Fibroblast of peridontal ligament (primary cell): ENCODE measurements around the gene PLD5.
"Not testable (repeated sequence)": the region's sequence is repeated elsewhere in the genome, so short reads cannot be mapped to it uniquely, and the experiment has no call there.

Experiments used
- DNase-seq: peaks from one replicate; pipeline ENCODE4 v3.0.0-alpha.2; 2010; ENCODE audit errors: extremely low read depth

Gene PLD5

DNA sequence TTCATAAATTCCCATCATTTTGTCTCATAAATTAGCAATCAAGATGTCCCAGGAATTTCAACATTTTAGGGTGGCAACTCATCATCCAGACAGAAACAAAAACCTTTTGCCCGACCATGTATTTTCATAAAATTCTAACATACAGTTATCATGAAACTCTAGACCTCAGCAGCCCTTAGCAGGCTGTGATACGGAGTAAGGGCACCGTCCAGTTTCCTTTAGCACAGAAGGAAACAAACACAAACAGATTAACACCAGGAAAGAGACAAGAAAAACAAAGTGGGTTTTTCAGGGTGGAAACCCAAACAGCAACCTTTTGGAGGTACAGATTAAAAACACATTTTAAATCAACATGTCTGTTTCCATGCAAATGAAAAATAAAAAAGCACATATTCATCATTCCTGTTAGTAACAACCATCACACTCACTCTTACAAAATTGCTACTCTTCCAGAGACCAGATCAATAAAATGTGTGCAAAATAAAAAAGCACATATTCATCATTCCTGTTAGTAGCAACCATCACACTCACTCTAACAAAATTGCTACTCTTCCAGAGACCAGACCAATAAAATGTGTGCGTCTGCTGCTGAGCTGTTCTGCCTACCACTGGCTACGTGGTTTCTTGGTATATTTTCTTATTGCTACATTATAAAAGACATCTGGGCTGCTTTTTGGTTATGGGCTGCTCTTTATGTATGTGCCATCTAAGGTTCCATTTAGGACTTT lies 241.6 kb downstream of the PLD5 start:
- DNase-seq, result not testable (repeated sequence)

DNA sequence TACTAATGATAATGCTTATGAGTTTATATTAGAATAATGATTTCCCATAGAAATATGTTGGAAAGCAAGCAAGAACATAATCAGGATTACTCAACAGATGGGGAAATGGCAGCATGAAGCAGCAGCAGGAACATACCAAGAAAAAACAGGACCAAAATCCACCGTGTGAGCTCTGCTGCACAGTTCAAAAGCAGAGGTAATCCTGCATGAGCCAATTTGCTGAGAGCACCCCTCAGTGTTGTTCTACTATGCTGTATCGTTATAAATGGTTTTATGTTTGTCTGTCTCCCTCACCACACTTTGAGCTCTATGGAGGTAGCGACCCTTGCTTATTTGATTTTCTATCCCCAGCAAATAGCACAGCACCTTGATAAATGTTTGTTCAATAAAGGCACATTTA lies 246.1 kb downstream of the PLD5 start:
- DNase-seq, result not testable (repeated sequence)

- not testable (repeated sequence) for DNase-seq
These were observed 247.7 kb downstream of the PLD5 start for GRCh38 chr1:242276769-242277168.

- DNase-seq, result not testable (repeated sequence)
These were observed 257.5 kb downstream of the PLD5 start for GRCh38 chr1:242267004-242267403.

DNA sequence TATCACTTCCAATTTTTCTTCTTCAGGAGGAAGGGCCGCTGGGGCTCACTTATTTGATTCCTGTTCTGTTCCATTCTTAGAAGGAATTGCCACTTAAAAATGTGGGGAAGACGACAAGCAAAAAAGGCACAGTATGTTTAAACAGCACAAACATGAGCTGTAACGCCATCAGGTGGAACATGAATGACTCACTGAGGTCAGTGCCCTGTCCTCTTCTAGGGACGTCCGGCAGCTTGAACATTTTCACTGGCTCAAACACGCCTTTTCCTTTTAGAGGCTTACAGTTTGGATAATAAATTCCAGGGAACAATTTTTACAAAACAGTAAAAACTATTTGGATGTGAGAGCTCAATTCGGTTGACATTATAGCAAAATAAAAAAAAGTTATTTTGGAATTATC lies 260.1 kb downstream of the PLD5 start:
- not testable (repeated sequence) for DNase-seq

DNA sequence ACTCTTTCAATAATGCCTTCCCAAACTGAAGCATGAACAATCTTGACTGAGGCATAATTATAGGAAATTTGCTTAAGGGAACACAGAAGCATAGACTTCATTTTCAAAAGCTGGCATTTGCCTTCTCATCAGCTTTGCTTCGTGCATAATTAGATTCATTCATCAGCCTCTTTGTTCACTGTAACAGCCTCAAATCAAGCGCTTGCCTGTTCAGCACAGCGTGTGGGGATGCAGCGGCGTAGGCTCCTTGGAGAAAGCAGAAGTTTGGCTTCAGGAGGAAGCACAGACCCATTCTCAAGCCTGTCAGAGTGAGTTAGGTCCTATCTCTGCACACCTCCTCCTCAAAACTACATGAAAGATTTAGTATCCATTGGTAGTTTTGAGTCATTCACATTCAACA lies 279.2 kb downstream of the PLD5 start:
- no peak for DNase-seq

GRCh38 chr1:242243472-242243871 lies 281.0 kb downstream of the PLD5 start:
- DNase-seq, result no peak

- no peak for DNase-seq
These were observed 281.5 kb downstream of the PLD5 start for GRCh38 chr1:242242983-242243382.

DNA sequence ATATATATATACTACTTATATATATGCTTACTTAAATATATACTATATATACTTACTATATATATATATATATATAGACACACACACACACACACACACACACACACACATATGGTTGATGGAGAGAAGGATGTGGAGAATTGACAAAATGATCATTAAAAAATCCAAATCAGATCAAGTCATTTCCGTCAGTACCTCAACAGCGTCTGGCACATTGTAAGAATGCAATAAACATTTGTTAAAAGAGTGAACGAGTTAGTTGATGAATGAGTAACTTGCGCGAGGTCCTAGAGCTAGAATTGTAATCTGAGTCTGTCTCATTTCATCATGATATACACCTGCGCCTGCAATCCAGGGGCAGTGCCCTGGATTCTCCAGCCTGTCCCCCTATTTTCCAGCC lies 282.6 kb downstream of the PLD5 start:
- no peak for DNase-seq

DNA sequence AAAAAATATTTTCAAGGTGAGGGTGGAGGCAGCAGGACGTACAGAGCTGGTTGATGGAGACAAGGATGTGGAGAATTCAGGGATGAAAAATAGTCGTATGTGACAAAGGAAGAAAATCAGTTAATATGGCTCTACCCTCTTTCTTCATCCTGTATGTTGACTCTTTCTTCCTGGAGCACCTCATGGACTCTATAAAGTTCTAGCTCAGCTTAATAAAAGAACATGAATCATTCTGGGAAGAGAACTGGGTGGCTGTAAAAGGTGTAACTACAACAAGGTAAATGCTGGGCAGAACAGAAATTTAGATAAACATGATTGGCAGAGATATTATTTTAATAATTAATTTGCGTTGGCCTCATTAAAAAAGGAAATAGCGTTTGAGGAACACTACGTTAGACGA lies 283.8 kb downstream of the PLD5 start:
- DNase-seq, result no peak

GRCh38 chr1:242240077-242240476 lies 284.4 kb downstream of the PLD5 start:
- DNase-seq, result no peak

DNA sequence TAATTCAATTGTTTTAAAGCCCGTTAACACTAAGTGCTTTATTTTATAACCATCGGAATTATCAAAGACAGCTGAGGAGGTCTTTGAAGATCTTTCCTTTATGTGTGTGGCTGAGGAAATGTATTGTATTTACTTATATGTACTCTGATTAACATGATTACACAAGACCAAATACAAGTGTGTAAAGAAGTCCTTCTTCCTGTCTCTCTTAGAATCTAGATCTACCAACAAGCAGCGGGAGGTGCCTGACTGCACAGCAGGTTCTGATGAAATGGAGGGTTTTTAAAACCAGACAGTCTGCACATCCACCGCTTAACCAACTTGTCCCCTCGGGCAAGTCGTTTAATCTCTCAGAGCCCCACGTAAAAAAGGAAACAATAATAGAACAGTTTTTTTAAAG lies 285.1 kb downstream of the PLD5 start:
- no peak for DNase-seq

GRCh38 chr1:242237051-242237450 lies 287.4 kb downstream of the PLD5 start:
- DNase-seq, result no peak

DNA sequence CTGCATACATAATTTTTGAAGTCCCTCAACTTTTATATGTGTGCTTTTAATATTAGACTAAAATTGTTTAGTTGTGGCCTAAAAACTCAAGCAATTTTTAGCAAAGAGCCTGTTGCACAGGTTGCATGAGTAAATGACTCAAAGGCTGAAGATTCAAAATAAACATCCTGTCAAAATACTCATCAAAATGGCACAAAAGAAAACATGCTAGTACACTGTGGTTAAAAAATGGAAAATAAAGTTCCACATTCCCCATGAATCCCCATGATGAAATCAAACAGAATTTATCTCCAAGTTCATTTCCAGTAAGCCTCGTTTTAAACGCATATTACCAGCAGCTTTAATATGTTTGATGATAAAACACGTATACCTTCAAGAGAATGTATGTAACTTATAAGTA lies 295.5 kb downstream of the PLD5 start:
- no peak for DNase-seq

- DNase-seq, result no peak
These were observed 298.5 kb downstream of the PLD5 start for GRCh38 chr1:242225767-242226573.

DNA sequence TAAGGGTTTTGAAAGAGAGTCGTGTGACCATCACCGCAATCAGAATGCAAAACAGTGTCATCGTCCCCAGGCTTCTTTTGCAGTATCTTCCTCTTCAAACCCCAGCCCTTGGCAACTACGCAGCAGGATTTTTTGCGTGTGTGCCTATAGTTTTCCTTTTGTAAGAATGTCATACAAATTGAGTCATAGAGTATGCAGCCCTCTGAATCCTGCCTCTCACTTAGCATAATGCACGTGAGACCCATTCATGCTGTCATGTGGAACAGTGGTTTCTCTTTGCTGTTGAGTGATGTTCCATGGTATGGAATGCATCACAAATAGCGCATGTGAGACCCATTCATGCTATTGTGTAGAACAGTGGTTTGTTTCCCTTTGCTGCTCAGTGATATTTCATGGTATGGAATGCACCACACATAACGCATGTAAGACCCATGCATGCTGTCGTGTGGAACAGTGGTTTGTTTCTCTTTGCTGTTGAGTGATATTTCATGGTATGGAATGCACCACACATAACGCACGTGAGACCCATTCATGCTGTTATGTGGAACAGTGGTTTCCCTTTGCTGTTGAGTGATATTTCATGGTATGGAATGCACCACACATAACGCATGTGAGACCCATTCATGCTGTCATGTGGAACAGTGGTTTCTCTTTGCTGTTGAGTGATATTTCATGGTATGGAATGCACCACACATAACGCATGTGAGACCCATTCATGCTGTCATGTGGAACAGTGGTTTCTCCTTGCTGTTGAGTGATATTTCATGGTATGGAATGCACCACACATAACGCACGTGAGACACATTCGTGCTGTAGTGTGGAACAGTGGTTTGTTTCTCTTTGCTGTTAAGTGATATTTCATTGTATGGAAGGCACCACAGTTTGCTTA lies 299.4 kb downstream of the PLD5 start:
- DNase-seq, result not testable (repeated sequence)

DNA sequence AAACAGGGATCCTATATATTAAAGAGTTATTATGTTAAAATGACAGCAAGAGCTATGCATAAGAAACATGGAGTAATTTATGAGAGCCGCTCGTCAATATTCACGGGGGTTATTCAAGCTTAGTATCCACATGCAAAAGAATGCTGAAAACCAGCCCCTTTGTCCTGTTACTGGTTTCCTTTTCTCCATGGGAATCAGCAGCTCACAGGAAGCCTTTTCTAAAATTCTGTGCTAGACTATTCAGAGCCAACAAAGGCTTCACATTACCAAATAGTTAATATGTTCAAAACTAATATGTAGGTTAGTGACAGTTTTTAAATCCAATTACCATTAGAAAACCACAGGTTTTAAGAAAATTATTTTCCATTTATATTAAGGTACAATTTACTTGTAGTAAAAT lies 300.0 kb downstream of the PLD5 start:
- no peak for DNase-seq

DNA sequence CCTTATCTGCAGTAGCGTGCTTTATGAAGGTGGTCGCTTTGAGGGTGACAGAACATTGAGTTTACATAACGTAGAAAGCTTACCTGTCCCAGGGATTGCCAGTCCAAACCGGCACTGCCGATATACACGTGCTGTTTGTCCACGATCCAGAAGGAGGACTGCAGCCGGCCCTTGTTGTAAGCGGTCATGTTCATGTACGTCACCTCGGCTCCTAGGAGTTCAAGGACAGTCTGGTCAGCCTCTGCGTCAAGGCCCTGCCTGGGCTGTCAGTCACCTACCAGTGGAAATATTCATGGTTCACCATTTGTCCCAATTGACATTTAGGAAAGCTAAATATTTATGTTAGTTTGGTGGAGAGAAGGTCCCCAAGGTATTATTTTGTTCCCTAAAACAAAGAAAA lies 304.6 kb downstream of the PLD5 start:
- DNase-seq, result no peak

DNA sequence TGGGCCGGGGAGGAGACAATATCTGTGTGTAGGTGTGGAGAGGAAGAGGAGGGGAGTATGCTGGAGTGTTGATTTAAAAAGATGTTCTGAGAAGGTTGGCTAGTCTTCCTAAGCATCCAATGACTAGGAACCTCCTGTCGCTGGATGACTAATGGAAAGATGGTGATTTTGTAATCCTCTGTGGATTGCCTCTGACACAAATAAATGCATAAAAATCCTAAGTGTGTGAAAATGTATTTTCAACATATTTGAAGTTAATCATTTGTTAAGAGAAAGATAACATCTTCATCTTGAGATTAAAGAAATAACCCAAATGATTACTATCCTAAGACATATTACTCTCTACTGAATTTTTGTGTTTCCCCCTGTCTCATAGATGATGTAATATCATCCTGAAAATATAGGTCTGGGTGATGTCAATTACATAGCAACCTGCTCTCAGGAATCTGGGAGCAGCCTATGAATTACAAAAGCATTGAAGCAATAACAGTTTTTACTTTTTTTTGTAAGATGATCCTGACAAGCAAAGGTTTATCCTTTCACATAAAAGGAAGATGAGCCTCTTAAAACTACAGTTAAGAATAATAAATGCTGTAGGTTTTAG lies 305.1 kb downstream of the PLD5 start:
- DNase-seq, result no peak

DNA sequence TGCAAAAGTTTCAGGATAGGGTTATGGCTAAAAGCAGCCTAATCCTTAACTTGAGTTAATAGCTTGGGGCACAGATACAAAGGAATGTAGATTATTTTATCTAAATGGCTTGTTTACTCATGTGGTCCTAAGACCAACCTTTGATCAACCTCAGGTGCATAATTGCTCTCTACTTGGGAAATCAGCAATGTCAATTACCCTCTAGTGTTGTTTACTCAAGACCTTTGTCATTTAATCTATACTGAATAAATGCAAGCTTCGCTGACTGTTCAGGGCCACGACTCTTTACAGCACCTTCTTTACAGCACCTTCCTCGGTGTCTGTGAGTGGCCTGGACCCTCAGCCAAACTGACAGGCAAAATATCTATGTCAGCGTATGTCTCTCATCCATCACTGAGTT lies 308.1 kb downstream of the PLD5 start:
- no peak for DNase-seq

DNA sequence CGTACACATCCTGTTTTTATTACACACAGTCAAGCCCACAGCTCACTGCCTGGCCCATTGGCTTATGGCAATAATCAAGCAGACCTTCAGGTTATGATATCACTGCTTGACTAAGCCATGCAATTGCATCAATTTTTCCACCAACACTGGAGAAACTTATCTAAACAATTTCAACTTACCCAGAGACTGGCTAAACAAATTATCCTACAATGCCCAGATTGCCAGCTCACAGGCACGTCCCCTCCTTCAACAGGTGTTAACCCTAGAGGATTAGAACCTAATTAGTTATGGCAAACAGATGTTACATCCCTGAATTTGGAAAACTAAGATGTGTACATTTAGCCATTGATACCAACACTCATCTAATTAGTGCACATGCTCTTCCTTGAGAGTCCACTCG lies 310.0 kb downstream of the PLD5 start:
- not testable (repeated sequence) for DNase-seq

DNA sequence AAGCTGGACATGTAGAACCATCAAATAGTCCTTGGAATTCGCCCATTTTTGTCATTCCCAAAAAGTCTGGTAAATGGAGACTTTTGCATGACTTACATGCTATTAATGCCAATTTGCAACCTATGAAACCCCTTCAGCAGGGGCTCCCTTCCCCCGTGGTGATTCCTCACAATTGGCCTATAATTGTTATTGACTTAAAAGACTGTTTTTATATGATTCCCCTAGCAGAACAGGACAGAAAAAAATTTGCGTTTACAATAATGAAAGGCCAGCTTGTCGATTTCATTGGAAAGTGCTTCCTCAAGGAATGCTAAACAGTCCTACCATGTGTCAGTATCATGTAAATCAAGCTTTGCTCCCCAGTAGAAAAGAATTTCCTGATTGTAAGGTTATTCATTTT lies 311.5 kb downstream of the PLD5 start:
- DNase-seq, result not testable (repeated sequence)
